ENCODE results near the gene BOLA1.

- TF ChIP-seq CTCF (IDR thresholded peaks at IDR 0.05) = no peak
- TF ChIP-seq POLR2A (IDR thresholded peaks at IDR 0.05) = no peak
Observed at GRCh38 chr1:149903836-149904491, 4.6 kb downstream of the BOLA1 start.
